Measurements from ENCODE around the gene IFNK. TPM values are rescaled to one million over a fixed set of nuclear protein-coding genes. Genes with fewer than 3 reads are reported as not detected.
"Not testable (repeated sequence)": the region's sequence is repeated elsewhere in the genome, so short reads cannot be mapped to it uniquely, and the experiment has no call there.

Gene IFNK
- total RNA-seq, 4 donors from 2014 or later, result not detected

DNA sequence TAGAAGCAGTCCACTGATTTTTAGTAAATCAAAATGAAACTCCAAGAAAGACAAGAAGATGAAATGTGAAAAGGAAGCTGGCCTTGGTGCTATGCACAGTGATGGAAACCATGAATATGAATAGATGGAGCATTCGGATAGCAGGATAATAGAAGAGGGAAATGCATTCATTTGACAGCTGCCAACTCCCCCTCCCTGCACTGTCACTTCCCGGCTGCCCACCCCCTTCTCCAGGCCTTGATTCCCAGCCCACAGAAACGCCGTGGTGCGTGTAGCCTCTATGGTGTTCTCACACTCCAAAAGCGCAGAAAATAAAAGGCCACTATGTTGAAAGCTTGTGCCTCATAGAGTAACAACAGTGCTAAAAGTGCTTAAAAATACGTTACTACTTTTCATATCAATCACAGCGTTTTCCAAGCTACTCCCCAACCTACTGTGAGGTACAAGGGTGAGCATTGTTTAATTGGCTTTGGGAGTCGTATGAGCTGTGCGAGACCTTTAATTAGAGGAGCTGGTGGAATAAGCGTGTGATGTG is 26.1 kb upstream of the IFNK start:
- no peak for TF ChIP-seq POLR2A (IDR thresholded peaks at IDR 0.05)
- TF ChIP-seq, protein P1, sequence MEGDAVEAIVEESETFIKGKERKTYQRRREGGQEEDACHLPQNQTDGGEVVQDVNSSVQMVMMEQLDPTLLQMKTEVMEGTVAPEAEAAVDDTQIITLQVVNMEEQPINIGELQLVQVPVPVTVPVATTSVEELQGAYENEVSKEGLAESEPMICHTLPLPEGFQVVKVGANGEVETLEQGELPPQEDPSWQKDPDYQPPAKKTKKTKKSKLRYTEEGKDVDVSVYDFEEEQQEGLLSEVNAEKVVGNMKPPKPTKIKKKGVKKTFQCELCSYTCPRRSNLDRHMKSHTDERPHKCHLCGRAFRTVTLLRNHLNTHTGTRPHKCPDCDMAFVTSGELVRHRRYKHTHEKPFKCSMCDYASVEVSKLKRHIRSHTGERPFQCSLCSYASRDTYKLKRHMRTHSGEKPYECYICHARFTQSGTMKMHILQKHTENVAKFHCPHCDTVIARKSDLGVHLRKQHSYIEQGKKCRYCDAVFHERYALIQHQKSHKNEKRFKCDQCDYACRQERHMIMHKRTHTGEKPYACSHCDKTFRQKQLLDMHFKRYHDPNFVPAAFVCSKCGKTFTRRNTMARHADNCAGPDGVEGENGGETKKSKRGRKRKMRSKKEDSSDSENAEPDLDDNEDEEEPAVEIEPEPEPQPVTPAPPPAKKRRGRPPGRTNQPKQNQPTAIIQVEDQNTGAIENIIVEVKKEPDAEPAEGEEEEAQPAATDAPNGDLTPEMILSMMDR (IDR thresholded peaks at IDR 0.05), result no peak
- Histone ChIP-seq H3K4me1 (peaks cover 0 to 6% of the 10 kb centered on the region in 2 donors), H3K9me3 (no peaks in the 10 kb centered on the region), H3K4me3 (no peak overlapping the region), H3K36me3 (no peaks in the 10 kb centered on the region), H3K27me3 (no peaks in the 10 kb centered on the region), H3K27ac (no peak overlapping the region)
- DNase-seq, result no peak
- intact Hi-C loops (cut with DNase I; ENCODE audit: low total_unique reads), result no loop called here

DNA sequence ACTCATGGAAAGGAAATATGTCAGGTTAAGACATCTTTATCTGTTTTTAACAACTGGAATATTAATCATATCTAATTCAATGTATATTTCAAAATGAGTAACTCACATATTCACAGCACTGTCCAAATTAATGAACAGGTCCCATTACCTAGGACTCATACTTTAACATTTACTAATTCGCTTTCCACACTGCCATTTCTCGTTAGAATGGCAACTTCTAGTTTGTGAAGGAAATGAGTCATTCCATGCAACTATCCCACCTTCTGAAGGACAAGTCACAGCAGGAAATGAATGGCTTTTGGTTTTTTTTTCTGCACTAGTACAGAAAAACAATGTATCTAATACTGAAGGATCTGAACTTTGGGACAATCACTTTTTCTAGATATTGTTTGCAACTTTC is 24.6 kb upstream of the IFNK start:
- peaks cover 0 to 6% of the 10 kb centered on the region in 2 donors for H3K4me1 ChIP-seq
- no peaks in the 10 kb centered on the region for H3K36me3 ChIP-seq
- no peak overlapping the region for H3K4me3 ChIP-seq
- TF ChIP-seq POLR2A (IDR thresholded peaks at IDR 0.05), result no peak
- TF ChIP-seq, protein P1 (IDR thresholded peaks at IDR 0.05), result no peak
- DNase-seq, result no peak
- H3K9me3 ChIP-seq, result no peaks in the 10 kb centered on the region
- intact Hi-C loops (cut with DNase I; ENCODE audit: low total_unique reads), result no loop called here
- H3K27me3 ChIP-seq, result no peaks in the 10 kb centered on the region
- no peak overlapping the region for H3K27ac ChIP-seq

DNA sequence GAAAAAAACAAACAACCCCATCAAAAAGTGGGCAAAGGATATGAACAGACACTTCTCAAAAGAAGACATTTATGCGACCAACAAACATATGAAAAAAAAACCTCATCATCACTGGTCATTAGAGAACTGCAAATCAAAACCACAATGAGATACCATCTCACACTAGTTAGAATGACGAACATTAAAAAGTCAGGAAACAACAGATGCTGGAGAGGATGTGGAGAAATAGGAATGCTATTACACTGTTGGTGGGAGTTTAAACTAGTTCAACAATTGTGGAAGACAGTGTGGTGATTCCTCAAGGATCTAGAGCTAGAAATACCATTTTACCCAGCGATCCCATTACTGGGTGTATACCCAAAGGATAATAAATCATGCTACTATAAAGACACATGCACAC is 23.2 kb upstream of the IFNK start:
- H3K4me1 ChIP-seq; H3K4me3 ChIP-seq; H3K9me3 ChIP-seq; H3K27ac ChIP-seq; intact Hi-C loops (cut with DNase I; ENCODE audit: low total_unique reads); H3K27me3 ChIP-seq; H3K36me3 ChIP-seq; DNase-seq: not testable (repeated sequence)

DNA sequence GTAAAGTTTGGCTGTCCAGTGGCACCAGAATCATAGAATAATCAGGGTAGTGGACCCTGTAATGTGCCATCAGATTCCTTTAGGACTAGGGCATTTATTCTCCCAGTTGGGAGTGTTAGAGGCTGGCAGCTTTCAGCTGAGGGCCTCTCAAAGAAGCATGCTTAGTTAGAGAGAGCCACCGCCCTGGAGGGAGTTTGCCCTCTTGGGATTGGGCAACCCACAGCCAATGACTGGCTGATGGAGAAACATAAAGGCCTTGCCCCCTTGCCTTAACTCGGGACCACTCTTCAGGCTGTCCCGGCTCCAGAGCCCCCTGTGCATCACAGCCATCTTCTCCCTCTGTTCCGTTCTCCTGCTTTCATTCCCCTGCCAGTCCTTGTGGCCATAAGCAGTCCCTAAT is 20.5 kb upstream of the IFNK start:
- Histone ChIP-seq H3K9me3 (no peaks in the 10 kb centered on the region), H3K4me1 (peaks cover 0 to 5% of the 10 kb centered on the region in 2 donors), H3K27ac (no peak overlapping the region), H3K27me3 (no peaks in the 10 kb centered on the region), H3K4me3 (no peak overlapping the region), H3K36me3 (no peaks in the 10 kb centered on the region)
- intact Hi-C loops (cut with DNase I; ENCODE audit: low total_unique reads), result no loop called here
- no peak for DNase-seq
- no peak for TF ChIP-seq POLR2A (IDR thresholded peaks at IDR 0.05)
- TF ChIP-seq, protein P1 (IDR thresholded peaks at IDR 0.05), result no peak

DNA sequence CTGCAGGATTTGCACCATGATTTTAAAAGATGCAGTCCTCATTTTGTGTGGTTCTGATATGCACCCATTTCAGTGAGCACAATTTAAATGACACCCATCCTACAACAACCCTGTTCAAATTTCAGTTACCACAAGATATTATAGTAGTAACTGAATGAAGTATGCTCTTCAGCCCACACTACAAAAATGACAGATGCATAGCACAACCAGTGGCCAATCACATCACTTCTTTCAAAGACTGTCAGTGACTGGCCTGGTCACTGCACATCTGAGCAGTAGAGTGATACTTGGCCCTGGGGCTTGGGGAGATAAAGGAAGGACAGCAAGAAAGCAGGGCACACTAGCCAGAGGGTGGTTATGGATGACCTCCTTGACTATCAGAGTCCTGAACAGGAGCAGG is 19.8 kb upstream of the IFNK start:
- TF ChIP-seq, protein P1 (IDR thresholded peaks at IDR 0.05), result no peak
- no peak for TF ChIP-seq POLR2A (IDR thresholded peaks at IDR 0.05)
- H3K4me3 ChIP-seq, result no peak overlapping the region
- H3K27ac ChIP-seq, result no peak overlapping the region
- H3K36me3 ChIP-seq, result no peaks in the 10 kb centered on the region
- H3K27me3 ChIP-seq, result no peaks in the 10 kb centered on the region
- no peaks in the 10 kb centered on the region for H3K4me1 ChIP-seq
- no peaks in the 10 kb centered on the region for H3K9me3 ChIP-seq
- intact Hi-C loops (cut with DNase I; ENCODE audit: low total_unique reads), result no loop called here
- no peak for DNase-seq

DNA sequence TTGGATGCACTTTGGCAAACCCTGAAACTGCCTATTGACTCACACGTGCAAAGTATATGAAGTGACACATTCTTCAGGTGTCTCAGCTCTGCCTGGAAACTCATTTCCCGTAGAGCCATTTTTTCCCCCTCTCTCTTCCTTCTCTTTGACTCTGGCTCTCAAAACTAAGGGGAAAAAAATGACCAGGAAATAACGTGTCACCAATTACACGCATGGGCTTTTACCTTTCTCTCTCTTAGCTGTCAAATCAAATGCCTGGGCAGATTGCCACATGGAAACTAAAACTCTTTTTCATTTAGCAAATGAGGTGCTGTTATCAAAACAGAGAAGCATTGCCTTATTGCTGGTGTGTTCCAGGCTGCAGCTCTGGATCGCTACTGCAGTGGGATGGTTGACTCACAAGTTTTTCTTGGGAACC is 18.3 kb upstream of the IFNK start:
- Histone ChIP-seq H3K4me3 (no peak overlapping the region), H3K9me3 (no peaks in the 10 kb centered on the region), H3K4me1 (no peaks in the 10 kb centered on the region), H3K27me3 (no peaks in the 10 kb centered on the region), H3K36me3 (no peaks in the 10 kb centered on the region), H3K27ac (no peak overlapping the region)
- intact Hi-C loops (cut with DNase I; ENCODE audit: low total_unique reads), result no loop called here
- TF ChIP-seq POLR2A (IDR thresholded peaks at IDR 0.05), result no peak
- DNase-seq, result no peak

Data from uterus (tissue), 4 donors.